Smooth muscle cell of the brain vasculature (primary cell): ENCODE measurements around the gene UVRAG.
"Not testable (repeated sequence)": the region's sequence is repeated elsewhere in the genome, so short reads cannot be mapped to it uniquely, and the experiment has no call there.

Source experiments
- DNase-seq: peaks from one replicate; pipeline ENCODE4 v3.0.0-alpha.2; 2012; ENCODE audit warnings: low read depth, low spot score

UVRAG gene

DNA sequence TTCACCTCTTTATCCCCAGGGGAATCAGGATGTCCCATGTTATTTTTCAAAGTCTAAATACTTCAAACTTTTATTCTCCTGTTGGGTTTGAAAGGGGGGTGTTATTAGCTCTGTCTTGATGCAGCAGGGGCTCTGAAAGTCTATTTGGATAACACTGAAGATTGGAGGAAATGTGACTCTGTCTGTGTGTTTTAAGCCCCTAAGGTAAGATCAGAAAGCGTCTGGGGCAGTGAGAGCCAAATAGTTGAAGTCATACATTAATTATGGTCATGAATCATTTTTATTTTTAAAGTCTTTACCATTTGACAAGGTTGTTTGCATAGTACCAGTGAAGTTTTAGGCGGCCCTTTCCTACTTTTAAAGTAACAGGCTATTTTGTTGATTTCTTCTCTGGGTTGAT is 139.0 kb downstream of the UVRAG start:
- DNase-seq, result no peak

DNA sequence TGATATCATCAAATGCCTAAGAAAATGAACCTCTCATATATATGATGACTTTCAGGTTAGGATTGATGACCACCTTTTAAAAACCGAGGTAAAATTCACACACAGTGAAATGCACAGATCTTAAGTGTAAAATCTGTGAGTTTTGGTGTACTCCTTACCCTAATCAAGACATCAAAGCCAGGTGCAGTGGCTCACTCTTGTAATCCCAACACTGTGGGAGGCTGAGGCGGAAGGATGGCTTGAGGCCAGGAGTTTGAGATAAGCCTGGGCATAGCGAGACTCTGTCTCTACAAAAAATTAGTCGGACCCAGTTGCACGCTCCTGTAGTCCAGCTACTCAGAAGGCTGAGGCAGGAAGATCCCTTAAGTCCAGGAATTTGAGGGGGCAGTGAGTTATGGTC is 140.4 kb downstream of the UVRAG start:
- DNase-seq, result no peak

DNA sequence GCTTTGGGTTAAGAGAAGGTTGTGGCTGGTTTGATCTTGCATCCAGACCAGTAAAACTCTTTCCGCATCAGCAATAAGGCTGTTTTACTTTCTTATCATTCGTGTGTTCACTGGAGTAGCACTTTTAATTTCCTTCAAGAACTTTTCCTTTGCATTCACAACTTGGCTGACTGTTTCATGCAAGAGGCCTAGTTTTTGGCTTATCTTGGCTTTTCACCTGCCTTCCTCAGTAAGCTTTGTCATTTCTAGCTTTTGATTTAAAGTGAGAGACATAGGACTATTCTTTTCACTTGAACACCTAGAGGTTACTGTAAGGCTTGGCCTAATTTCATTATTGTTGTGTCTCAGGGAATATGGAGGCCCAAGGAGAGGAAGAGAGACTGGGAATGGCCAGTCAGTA is 144.5 kb downstream of the UVRAG start:
- no peak for DNase-seq

DNA sequence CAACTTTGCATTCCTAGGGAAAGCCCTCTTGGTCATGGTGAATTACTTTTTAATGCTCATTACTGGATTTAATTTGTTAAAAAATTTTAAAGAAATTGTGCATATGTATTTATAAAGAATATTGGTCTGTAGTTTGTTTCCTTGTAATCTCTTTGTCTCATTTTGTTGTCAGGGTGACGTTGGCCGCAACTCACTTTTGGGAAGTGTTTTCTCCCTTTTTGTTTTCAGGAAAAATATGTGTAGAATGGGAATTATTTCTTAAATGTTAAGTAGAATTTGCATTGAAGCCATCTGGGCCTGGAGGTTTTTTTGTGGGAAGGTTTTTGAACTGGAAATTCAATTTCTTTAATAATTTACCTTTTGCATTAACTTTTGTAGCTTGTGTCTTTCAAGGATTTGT is 149.1 kb downstream of the UVRAG start:
- DNase-seq, result no peak

DNA sequence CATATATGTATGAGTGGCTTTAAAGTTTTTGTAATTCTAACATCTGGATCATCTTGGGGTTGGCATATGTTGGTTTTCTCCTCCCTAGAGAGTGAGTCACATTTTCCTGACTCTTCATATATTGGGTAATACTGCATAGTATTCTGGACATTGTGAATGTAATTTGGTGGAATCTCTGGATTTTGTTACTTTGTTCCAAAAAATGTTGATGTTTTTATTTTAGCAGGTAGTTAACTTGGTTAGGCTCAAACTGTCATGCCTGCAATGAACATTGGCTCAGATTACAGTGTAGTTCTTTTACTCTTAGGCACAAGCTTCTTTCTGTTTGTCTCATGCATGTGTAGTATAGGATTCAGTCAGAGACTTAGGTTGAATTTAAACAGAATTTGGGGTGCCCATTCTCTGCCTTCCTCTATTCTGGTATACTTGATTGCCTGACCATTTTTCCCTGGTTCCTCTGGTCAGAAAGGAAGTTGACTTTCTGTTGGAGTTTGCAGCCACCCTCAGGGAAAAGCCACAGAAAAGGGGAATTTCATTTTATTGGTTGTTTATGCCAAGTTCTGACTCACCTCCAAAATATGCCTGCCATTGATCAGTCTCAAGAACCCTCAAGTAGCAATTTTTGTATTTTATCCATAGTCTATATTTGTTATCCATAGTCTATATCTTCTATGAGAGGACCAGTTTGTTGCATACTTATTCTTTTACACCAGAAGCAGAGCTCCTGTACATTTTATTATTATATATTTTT is 151.7 kb downstream of the UVRAG start:
- DNase-seq, result peak; percentile 12

DNA sequence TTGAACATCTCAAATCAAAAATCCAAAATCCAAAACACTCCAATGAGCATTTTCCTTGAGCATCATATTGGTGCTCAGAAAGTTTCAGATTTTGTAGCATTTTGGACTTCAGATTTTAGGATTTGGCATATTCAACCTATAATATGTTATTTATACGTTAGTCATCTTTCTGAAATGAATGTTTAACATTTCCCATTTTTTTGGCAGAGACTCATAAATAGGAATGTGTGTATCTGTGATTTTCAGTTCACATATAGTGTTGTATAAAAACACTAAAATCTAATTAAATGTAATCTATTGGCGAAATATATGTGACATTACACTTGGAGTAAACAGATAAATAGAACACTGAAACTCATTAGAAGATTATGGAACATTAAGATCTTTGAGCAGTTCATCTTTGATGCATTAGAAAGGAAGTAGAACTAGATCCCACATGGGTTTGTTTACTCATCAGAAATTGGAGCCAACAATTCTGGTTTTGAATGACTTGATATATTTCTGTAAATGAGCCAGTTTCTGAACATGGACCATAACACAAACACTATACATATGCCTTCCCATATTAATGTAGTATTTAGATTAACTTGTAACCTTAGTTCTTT is 153.1 kb downstream of the UVRAG start:
- no peak for DNase-seq

DNA sequence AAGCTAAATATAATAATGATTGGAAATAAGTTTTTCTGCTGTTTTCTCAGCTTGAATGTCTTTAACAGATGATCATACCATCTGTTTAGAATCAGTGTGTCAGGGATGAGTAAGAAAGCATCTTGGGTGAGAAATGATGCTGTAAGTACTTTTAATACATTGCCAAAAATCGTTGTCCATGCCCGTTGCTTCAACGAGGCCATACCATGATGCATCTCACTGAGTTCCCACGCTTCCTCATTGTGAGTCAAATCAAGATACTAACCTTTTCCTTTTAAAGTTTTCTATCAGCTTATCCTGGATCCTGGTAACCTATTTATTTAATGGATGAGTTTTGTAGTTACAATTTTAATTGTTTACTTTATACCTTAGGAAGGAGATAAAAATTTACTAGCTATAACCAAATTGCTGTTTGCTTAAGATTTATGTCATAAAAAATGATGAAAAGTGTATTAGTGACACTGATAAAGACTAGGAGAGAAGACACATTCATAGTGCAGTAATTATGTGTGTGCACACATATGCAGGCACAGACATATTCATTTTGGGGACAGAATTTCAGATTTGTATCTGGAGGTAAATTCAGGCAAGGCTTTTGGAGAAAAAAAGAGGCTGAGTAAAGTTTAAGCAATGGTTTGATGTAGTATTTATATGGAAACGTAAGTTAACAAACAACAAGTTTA is 154.8 kb downstream of the UVRAG start:
- DNase-seq, result no peak

DNA sequence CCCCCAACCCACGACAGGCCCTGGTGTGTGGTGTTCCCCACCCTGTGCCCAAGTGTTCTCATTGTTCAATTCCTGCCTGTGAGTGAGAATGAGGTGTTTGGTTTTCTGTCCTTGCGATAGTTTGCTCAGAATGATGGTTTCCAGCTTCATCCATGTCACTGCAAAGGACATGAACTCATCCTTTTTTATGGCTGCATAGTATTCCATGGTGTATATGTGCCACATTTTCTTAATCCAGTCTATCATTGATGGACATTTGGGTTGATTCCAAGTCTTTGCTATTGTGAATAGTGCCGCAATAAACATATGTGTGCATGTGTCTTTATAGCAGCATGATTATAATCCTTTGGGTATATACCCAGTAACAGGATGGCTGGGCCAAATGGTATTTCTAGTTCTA is 158.7 kb downstream of the UVRAG start:
- not testable (repeated sequence) for DNase-seq

DNA sequence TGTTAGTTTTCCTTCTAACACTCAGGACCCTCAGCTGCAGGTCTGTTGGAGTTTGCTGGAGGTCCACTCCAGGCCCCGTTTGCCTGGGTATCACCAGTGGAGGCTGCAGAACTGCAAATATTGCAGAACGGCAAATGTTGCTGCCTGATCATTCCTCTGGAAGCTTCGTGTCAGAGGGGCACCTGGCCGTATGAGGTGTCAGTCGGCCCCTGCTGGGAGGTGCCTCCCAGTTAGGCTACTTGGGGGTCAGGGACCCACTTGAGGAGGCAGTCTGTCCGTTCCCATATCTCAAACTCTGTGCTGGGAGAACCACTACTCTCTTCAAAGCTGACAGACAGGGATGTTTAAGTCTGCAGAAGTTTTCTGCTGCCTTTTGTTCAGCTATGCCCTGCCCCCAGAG is 164.1 kb downstream of the UVRAG start:
- DNase-seq, result not testable (repeated sequence)

DNA sequence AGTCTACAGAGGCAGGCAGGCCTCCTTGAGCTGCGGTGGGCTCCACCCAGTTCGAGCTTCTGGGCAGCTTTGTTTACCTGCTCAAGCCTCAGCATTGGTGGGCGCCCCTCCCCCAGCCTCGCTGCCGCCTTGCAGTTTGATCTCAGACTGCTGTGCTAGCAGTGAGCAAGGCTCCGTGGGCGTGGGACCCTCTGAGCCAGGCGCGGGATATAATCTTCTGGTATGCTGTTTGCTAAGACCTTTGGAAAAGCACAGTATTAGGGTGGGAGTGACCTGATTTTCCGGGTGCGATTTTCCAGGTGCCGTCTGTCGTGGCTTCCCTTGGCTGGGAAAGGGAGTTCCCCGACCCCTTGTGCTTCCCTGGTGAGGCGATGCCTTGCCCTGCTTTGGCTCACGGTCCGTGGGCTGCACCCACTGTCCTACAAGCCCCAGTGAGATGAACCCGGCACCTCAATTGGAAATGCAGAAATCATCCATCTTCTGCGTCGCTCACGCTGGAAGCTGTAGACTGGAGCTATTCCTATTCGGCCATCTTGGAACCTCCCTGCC is 164.5 kb downstream of the UVRAG start:
- DNase-seq, result not testable (repeated sequence)

DNA sequence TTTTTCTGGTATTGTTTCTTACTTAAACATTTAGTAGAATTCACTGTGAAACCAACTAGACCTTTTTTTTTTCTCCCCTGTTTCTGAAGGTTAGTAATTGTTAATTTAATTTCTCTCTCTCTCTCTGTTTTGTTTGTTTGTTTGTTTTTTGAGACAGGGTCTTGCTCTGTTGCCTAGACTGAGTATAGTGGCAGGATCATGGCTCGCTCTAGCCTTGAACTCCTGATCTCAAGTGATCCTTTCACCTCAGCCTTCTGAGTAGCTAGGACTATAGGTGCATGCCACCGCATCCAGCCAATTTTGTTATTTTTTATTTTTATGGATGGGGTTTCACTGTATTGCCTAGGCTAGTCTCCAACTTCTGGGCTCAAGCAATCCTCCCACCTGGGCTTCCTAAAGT is 165.0 kb downstream of the UVRAG start:
- DNase-seq, result no peak

DNA sequence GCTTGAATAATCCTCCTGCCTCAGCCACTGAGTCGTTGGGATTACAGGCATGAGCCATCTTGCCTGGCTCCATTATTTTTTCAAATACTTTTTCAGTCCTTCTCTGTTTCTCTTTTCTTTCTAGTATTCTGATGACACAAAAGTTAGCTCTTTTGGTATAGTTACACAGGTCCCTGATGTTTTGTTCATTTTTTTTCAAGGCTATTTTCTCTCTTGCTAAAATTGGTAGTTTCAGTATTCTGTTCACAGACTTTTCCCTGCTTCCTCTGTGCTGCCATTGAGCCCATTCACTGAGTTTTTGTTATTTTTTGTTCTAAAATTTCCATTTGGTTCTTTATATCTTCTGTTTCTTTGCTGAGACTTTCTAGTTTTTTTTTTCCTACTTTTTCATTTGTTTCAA is 166.5 kb downstream of the UVRAG start:
- DNase-seq, result no peak

DNA sequence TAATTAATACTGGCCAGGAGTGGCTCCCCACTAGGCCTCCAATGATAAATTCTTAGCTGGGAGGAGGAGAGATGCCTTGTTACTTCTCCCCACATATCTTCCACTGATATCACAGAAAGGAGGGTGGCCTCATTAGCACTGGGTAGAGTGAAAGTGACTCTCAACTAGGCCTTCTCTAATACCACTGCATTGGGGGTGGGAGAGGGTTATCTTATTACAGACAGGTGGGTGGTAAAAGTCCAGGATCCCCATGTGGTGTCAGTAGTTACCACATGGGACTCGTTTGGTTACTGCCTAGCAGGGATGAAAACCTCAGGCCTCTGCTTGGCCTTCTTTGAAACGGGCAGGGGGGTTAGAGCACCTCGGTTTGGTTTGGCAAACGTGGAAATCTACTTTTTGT is 167.3 kb downstream of the UVRAG start:
- no peak for DNase-seq

DNA sequence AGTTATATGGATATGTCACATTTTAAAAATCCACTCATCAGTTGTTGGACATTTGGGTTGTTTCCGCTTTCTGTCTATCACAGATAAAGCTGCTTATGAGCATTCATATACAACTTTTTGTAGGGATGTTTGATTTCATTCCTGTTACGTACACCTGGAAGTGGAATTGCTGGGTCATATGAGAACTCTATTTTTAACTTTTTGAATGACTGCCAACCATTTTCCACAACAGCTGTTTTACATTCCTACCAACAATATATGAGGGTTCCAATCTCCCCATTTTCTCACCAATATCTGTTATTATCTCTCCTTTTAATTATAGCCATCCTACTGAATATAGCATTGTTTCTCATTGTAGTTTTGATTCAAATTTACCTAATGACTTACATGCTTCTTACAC is 172.0 kb downstream of the UVRAG start:
- no peak for DNase-seq

DNA sequence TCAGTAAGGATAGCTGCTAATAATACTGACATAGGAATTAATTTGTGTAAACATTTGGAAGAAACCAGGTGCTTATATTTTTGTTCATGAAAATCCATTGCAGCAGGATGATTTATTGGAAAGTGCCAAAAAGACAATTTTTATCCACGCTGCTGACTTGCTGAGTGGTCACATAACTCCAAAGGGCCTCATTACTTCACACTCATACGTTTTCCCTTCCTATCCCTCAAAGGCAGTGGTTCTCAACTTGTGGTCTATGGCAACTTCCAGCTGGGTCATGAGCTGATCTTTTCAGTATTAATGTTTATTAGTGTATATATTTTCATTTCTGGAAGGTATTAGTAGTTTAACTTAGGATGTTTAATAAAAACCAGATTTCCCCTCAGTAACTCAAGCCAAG is 178.1 kb downstream of the UVRAG start:
- no peak for DNase-seq

DNA sequence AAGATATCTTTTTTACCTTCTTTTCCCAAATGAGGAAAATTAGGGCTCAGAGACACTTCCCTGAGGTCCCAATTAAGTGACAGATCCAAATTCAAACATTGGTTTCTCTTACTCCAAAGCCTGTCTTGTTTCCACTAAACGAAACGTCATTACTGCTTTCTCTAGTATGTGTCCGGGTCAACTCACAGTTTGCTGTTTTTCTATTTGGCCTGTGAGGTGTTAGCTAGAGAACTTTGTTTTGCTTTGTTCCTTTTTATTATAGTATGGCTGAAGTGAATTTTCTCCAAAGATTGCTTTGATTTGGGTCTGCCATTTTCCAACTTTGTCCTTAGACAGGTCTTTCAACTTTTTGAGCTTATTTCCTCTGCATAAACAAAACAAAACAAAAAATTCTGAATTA is 179.6 kb downstream of the UVRAG start:
- no peak for DNase-seq

DNA sequence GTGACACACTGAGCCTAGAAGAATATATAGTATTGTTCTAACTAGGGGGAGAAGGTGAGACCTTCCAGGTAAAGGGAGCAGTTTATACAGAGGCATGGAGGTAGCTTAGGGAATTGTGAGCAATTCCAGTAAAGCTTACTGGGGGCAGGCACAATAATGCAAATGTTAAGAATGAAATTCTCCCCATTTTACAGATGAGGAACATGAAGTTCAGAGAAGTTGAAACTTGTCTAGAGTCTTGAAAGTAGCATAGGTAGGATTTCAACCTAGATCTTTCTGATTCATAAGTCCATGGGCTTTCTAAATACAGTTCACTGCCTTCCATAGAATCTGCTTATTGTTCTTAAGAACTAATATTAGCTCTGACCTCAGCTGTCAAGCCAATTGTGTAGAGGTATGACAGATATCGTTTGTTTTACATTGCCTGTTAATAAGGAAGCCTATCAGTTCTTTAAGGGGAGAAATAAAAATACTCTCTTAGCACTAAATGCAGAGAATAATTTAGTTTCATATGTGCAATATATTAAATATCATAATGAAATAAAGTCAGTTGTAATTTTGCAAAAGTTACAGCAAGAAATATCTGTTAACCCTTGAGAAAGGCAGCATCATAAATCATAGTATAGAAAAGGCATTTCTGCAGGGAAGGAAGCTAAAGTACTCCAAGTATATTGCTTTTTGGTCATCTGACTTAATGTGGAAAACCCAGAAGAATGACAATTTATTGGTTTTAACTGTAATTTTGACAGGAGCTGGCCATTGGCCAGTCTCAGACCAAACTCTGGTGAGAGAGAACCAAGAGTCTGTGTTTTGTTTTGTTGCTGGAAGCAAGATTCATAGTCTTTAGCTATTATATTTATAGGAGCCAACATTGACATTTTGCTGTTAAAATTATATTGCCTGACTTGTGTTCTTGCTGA is 181.8 kb downstream of the UVRAG start:
- DNase-seq, result no peak

DNA sequence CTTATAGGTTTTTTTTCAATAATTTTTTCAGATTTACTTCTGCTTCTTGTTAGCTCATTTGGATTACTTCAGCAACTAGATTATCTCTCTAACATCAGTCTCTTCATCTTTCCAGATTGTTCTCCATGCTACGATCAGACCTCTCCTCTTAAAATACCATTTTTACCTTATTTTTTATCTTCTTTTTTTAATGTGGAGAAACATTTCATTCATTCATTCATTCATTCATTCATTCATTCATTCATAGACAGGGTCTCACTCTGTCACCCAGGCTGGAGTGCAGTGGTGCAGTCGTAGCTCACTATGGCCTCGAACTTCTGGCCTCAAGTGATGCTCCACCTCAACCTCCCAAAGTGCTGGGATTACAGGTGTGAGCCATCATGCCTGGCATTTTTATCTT is 189.4 kb downstream of the UVRAG start:
- no peak for DNase-seq

DNA sequence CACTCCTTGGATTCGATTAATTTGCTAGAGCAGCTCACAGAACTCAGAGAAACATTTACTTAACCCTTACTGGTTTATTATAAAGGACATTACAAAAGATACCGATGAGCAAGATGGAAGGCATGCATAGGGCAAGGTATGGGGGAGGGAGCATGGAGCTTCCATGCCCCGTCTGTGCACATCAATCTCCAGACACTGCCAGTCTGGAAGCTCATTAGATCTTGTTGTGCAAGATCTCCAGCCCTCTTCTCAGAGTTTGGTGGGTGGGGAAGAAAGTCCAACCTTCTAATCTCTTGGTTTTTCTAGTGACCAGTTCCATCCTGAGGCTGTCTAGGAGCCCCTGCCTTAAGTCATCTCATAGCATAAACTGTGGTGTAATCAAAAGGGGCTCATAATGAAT is 190.7 kb downstream of the UVRAG start:
- no peak for DNase-seq

DNA sequence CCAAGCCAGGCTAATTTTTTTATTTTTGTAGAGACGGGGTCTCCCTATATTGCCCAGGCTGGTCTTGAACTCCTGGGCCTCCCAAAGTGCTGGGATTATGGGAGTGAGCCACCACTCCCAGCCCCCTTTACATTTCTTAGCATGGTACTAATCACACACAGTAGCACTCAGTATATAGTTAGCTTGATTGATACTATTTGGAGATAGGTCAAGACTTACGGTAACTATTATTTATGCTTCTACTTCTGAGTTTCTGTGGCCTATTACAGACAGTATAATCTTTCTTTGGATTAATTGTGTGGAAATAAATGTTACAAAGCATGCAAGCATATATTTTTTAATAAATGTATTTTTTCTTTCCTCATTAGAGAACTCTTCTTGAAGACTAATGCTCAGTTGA is 192.2 kb downstream of the UVRAG start:
- DNase-seq, result no peak

DNA sequence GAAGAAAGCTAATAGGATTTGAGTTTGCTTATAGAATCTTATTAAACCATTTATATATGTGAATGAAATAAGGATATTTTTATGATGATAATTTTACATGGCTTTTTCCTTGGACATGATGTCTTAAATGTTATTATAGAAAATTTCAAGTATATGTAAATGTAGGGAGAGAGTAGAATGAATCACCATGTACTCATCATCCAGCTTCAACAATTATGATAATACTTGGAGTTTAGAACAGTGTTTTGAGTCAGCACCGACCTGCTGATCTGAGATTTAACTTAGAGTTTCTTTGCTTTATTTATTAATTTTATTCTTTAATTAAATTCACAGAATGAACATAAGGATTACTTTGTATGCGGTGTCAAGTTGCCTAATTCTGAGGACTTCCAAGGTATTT is 193.5 kb downstream of the UVRAG start:
- no peak for DNase-seq

DNA sequence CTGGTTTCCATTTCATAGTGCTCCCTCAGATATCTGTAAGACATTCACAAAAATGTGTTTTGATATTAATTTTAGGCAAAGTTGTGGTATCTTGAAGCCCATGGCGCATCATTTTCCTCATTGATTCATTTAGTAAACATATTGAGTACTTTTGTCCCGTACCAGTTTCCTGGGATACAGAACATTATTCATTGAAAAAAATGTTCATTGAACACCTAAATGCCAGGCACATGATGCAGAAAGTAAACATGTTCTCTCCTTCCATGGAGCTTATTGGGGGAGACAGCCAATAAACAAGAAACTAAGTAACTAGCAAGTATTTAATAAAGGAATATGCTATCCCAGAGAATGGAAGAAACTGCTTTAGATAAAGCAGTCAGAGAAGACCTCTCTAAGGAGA is 195.0 kb downstream of the UVRAG start:
- DNase-seq, result no peak
